TTC549 (cell line): ENCODE results near the gene ESD.
"Not testable (repeated sequence)": the region's sequence is repeated elsewhere in the genome, so short reads cannot be mapped to it uniquely, and the experiment has no call there.

Source experiments
- FAIRE-seq: peaks from 2 replicates; lab custom pipeline; 2012; peaks lifted over from hg19 to GRCh38; lab: Jason Lieb, UNC

The ESD gene

GRCh38 chr13:46783504-46783903 is 13.5 kb downstream of the ESD start:
- FAIRE-seq, result no peak

- no peak for FAIRE-seq
Measured at GRCh38 chr13:46782691-46783090, 14.3 kb downstream of the ESD start.

DNA sequence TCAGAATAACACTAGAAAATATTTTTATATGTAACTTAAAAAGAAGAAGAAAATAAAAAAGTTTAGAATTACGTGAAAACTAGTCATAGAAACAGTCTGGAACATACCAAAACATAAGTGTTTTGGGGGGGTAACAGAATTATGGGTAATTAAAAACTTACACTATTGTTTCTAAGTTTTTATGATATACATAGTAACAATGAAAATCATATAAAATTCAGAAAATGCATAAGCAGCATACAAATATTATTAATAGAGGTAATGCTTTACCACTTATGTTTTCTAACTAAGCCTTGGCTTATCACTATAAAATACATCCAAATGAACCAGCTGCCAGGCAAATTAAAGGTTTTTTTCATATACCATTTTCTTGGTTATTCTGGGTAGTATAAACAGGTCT is 14.9 kb downstream of the ESD start:
- FAIRE-seq, result no peak

GRCh38 chr13:46778890-46779289 is 18.1 kb downstream of the ESD start:
- FAIRE-seq, result no peak

DNA sequence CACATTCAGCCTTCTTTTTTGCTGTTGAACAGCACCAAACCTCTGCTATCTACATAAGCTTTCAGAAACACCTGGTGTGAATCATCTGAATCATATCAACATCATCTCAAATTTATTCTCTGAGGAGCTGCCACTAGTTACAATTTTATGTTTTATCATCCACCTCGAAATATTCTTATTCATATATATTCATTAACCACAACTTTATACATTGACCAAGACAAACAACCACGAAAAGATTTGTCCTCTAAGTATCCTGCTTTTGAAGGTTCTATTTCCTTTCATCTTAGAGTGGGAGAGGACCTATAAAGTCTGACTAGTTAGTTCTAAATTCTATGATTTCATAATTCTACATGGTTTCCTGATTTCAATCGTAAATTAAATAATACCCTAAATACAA is 18.9 kb downstream of the ESD start:
- FAIRE-seq, result no peak

DNA sequence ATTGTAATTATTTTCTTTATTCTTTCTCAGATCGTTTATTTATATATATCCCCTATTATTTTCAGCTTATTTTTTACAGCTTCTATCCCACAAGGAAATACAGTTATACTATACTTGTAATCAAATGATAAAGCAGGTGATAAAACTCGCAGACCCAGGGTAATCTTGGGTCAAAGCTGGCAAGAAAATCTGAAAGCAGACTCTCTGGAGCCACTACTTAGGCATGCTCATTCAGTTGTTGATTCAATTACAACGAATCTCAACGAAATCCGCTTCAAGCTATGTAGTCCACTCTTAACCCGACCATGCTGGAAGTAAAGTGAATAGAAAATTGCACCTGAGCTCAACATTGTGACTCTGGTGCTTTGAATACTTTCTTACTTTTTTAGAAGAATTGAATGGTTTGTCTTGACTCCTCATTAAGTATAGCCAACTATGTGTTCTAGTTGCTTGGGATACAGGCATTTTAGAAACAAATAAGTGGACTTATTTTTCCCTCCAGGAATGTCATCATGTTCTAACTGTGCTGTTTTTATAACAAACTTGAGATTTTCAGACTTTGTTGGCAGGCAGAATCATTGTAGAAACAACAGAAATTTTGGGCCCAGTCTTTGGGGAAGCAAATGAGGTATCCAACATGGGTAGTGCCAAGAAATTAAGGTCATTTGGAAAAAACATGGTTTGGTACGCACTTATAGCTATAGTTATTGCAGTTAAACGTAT is 21.4 kb downstream of the ESD start:
- no peak for FAIRE-seq

- no peak for FAIRE-seq
Measured at GRCh38 chr13:46773541-46773940, 23.4 kb downstream of the ESD start.

GRCh38 chr13:46771693-46772092 is 25.3 kb downstream of the ESD start:
- no peak for FAIRE-seq

DNA sequence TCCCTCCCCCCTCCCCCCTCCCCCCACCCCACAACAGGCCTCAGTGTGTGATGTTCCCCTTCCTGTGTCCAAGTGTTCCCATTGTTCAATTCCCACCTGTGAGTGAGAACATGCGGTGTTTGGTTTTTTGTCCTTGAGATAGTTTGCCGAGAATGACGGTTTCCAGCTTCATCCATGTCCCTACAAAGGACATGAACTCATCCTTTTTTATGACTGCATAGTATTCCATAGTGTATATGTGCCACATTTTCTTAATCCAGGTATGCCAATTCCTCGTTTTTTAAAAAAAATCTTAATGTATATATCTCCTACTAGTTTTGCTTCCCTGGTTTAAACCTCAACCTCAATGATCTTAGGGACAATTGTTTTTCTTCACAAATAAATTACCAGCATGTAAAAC is 27.0 kb downstream of the ESD start:
- not testable (repeated sequence) for FAIRE-seq

DNA sequence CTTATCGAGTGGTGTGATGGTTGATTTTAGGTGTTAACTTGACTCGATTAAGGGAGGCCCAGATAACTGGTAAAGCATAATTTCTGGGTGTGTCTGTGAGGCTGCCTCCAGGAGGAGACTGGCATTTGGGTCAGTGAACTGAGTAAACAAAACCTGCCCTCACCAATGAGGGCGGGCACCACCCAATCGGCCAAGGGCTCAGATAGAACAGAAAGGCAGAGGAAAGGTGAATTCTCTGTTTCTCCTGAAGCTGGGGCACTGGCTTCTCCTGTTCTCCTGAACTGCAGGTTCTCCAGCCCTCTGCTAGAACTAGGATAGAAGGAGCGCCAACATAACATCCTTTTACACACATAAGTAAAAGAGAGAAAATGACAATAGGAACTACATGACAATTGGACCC is 35.1 kb downstream of the ESD start:
- FAIRE-seq, result no peak

DNA sequence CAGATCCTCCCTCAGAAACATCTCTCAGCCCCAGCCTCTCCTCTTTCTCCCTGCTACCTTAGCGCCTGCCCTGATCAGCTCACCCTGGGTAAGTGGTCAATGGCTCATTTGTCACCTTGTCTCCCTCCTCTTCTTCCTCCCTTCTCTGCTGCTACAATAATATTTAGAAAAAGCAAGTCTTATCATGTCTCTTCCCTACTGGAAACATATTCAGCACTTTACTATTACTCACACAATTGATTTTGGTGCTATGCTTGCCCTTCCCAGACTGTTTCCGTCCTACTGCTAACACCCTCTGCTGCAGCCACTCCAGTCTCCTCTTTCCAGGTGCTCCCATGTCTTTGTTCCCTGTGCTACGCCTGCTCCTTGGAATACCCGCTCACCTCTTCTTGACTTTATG is 35.8 kb downstream of the ESD start:
- FAIRE-seq, result no peak

- FAIRE-seq, result no peak
Measured at GRCh38 chr13:46759846-46760245, 37.1 kb downstream of the ESD start.

DNA sequence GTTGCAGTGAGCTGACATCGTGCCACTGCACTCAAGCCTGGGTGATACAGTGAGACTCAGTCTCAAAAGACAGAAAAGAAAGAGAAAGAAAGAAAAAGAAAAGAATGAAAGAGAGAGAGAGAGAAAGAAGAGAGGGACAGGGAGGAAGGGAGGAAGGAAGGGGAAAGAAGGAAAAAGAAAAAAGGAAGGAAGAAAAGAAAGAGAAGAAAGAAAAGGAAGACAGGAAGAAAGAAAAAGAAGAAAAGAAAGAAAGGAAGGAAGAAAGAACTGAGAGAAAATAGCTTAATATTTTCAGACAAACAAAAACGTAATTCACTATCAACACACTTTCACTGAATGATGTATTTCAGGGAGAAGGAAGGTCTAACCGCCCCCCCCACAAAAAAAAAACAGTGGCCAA is 39.3 kb downstream of the ESD start:
- no peak for FAIRE-seq

DNA sequence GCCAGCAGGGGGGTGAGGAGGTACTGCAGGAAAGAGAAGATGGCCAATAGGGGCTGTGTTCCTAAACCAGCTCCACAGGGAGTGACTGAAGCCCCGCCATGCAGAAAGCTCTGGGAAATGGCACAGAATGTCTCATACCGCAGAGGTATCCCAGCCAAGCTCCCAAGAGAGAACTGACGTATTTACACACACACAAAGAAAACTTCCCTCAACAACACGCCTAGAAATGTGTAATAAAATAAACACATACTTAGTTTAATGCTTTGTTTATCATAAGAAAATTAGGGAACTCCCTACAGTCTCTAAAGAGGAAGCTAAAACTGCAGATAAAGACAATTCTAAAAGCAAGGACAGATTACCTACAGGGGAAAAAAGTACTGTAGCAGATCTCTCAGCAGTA is 40.0 kb downstream of the ESD start:
- FAIRE-seq, result no peak

DNA sequence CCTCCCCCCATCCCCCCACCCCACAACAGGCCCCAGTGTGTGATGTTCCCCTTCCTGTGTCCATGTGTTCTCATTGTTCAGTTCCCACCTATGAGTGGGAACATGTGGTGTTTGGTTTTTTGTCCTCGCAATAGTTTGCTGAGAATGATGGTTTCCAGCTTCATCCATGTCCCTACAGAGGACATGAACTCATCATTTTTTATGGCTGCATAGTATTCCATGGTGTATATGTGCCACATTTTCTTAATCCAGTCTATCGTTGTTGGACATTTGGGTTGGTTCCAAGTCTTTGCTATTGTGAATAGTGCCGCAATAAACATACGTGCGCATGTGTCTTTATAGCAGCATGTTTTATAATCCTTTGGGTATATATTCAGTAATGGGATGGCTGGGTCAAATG is 41.5 kb downstream of the ESD start:
- not testable (repeated sequence) for FAIRE-seq

- no peak for FAIRE-seq
Measured at GRCh38 chr13:46754812-46755211, 42.1 kb downstream of the ESD start.

DNA sequence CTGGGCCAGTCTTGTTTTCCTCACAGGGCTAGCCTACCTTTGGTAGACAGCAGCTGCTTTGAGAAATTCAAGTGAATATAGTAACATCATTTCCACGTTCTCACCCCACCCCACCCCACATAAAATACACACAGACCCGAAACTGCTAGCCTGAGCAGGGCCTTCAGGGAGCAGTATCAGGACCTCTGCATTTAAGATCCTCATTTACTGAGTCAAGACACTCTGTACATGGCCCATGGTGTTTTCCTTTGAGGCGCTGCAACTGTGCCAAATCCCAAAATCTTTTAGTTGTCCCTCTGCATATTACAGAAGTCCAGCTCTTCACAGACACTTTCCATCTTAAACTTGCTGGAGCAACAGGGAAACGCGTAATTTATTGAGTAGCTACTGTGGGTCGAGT is 43.0 kb downstream of the ESD start:
- no peak for FAIRE-seq

GRCh38 chr13:46753137-46753536 is 43.8 kb downstream of the ESD start:
- FAIRE-seq, result no peak

DNA sequence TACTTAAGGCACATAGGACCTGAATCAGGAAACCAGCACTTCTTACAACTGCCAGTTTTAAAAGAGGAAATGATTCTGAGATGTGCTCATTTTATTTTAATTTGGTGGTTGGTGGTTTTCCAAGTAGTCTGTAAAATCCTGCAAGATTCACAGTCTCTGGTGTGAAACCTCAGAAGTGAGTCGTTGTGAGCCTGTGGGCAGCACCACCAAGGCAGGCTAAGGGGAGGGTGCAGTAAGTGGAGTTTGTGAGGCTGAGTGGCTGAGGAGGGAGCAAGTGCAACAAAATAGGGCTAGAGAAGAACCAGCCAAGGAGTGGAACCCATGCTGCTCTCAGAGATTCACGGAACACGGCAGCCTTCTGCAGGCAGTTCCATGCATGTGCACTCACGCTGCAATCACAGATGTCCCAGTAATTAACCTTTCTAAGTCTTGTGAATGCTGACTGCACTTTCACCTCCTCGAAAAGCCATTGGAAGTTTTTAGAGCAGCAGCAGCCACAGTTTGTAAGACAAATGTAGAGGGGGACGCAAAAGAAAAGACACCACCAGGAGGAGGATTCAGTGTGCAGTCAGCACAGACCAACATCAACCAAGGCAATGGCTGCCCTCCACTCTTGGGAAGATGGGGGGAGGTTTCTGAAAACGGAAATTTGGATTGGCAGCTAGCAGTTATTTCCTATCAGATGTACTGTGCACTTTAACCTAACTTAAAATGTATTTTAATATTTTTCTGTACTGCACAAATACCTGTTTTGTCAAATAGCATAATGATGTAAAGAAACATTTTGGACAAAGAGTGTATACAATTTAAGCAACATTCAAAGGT is 44.9 kb downstream of the ESD start:
- no peak for FAIRE-seq

DNA sequence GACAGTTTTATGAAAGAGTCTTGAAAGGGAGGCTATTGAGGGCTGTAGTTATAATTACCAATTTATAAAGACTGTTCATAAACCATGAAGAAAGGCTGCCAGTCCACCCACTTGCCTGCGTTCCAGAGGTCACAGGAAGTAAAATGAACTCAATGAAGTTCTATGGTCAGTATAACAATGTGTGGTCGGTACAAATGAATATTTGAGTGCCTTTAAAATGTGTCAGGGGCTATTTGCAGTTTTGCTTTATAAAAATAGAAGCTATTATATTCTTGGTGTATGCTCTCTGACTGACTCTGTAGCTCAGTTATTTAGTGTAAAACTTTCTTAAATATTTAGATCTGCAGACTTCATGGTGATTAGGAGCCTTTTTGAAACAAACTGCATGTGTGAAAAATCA is 47.0 kb downstream of the ESD start:
- FAIRE-seq, result no peak

DNA sequence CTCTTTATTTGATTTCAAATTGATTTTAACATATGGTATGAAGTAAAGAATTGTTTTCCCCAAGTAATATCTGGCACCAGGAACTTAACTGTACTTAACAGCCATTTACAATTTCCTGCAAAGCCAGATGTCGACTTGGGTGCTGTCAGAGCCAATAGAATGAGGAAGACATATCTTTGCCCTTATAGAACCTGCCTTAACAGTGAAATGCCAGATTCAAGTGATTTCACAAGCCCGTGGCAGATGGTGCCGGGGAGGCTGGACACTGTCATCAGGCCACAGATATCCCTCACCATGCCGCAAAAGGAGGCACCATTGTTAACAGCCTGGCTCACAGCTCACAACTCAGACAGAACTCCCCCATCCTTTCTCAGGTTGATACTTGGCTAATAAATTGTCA is 48.7 kb downstream of the ESD start:
- no peak for FAIRE-seq

GRCh38 chr13:46747031-46747820 is 49.7 kb downstream of the ESD start:
- FAIRE-seq, result no peak

- no peak for FAIRE-seq
Measured at GRCh38 chr13:46745706-46746105, 51.3 kb downstream of the ESD start.
